ENCODE measurements around the gene ZNF71.
"Not testable (repeated sequence)": the region's sequence is repeated elsewhere in the genome, so short reads cannot be mapped to it uniquely, and the experiment has no call there.

The ZNF71 gene

DNA sequence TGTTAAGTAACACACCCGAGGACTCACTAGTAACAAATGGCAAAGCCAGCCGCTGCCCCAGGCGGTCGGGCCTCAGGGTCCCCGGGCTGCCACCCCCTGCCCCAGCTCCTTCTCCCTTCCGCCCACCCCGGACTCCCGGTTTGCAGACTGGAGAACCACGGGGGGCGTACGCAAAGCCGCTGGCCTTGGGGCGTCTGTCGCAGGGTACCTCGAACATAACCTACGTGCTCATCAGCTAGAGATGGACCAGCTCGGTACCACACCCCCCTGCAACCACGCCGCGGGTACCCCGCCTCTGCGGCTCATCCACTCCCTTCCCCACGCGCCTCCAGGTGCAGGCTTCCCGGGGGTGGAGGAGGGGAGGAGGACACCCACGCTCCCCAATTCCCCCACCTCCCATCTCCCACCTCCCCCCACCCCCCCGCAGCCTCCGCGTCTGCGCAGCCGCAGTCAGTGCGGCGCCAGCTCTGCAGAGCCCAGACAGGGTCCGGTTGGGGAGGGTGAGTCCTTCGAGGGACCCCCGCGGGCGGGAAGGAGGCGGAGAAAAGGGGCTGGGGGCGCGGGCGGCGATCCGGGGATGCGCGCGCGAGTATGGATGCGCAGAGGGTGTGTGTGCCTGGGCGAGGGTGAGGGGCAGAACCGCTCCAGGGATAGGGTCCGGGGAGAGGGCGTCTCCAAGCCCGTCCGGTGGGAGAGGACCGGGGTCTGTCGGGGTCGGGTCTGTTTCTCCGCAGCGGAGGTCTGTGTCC is 47.8 kb downstream of the ZNF71 start, which contains the start of gene SMIM17:
TSS of gene SMIM17 (plus strand) at position 449 of the 749 bp plus-strand sequence. CDS start 2,509 bp downstream, outside the sequence.
- no peak within 1 kb of the TSS for H3K9ac ChIP-seq (ENCODE audit: low read depth, low read length)
- no peaks in the 10 kb centered on the region for H3K36me3 ChIP-seq (ENCODE audit: insufficient read depth, low read length)
- no peaks in the 10 kb centered on the region for H3K4me1 ChIP-seq (ENCODE audit: insufficient read depth, low read length)
- H3K9me3 ChIP-seq (ENCODE audit: control insufficient read depth, insufficient read depth, low read length) = no peaks in the 10 kb centered on the region

DNA sequence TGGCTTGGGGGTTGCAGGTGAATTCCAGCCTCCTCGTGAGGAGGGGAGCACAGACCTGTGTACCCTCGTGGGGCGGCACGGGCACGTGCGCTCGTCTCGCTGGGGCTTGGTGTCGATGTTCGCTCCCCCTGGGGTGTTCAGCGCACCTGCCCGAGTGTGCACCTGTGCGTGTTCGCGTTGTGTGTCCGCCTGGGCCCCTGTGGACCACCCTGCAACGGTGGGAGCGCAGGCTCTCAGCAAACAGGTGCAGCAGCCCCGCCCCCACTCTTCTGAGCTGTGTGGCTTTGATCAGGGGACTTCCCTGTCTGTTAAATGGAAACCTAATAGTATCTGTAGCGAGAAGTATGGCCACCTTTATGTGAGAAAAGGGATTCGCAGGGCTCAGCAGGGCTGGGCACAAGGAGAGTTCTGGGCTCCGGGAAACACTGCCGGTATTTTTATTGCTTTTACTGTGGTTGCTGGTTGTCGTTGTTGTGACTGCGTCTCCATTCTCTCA is 48.4 kb downstream of the ZNF71 start:
- H3K36me3 ChIP-seq (ENCODE audit: insufficient read depth, low read length) = no peaks in the 10 kb centered on the region
- no peaks in the 10 kb centered on the region for H3K4me1 ChIP-seq (ENCODE audit: insufficient read depth, low read length)
- H3K9ac ChIP-seq (ENCODE audit: low read depth, low read length) = no peak overlapping the region
- no peaks in the 10 kb centered on the region for H3K9me3 ChIP-seq (ENCODE audit: control insufficient read depth, insufficient read depth, low read length)

DNA sequence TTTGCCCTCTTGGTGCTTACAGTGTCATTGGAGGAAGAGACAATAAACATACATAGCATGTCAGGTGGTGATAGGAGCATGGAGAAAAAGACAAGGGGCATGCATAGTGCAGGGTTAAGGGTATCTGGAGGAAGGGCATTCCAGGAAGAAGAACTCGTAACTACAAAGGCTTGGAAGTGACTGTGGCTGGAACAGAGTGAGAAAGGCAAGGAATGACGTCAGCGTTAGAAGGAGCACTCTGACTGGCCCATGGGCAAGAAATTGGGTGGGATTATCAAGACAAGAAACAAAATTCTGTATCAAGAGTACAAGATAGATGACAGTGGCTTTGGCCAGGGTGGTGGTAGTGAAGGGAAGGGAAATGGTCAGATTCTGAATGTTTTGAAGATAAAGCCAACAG is 59.0 kb downstream of the ZNF71 start:
- H3K9me3 ChIP-seq (ENCODE audit: control insufficient read depth, insufficient read depth, low read length) = no peaks in the 10 kb centered on the region

DNA sequence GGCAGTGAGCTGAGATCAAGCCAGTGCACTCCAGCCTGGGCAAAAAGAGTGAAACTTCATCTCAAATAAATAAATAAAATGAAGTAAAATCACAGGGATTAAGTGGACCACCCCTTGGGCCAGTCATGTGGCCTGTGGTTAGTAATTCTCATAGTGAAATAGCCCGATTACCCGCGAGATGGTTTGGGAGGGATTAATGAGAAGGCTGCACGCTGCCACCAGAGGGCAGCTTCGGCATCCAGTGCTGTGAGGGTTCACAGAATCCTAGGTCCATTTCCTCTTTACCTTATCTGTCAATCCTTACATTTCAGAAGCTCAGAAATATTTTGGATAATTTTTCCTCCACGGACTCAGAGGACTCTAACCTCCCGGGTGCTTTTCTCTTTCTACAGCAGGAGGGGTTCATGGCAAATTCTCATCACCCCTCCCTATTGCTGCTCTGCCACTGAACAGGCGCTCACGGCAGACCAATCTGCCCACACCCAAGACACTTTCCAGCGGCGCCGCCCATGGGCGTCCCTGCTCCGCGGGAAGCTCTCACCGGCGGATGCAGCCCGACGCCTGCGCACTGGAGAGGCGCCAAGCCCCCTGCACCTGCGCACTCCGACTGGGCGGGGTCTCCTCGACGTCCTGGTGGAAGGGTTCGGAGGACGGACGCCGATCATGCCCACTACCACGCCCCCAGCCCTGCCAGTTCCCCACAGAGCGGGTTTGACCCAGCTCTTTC is 65.4 kb downstream of the ZNF71 start:
- Histone ChIP-seq H3K4me1 (ENCODE audit: insufficient read depth, low read length) (no peaks in the 10 kb centered on the region), H3K9ac (ENCODE audit: low read depth, low read length) (no peak overlapping the region), H3K36me3 (ENCODE audit: insufficient read depth, low read length) (no peaks in the 10 kb centered on the region), H3K9me3 (ENCODE audit: control insufficient read depth, insufficient read depth, low read length) (no peaks in the 10 kb centered on the region)

More for the DNA sequence above, 59.0 kb downstream of the ZNF71 start:
- H3K9ac ChIP-seq (ENCODE audit: low read depth, low read length) = no peak overlapping the region
- no peaks in the 10 kb centered on the region for H3K4me1 ChIP-seq (ENCODE audit: insufficient read depth, low read length)
- H3K36me3 ChIP-seq (ENCODE audit: insufficient read depth, low read length) = no peaks in the 10 kb centered on the region

DNA sequence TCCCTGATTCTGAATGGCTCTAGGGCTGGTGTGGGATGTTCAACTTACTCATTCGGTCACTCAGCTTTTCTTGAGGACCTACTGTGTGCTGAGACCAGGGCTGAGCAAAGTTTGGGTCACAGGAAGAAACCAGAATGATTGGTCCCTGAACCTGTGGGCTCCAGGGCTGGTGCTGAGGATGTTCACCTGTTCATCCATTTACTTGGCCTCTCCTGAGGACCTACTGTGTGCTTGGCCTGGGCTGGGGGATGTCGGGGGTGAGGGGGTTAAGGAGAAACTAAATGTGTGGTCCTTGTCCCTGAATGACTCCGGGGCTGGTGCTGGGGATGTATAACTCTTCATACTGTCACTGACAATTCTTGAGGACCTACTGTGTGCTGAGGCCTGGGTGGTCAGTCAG is 66.1 kb downstream of the ZNF71 start:
- H3K4me1 ChIP-seq (ENCODE audit: insufficient read depth, low read length) = no peaks in the 10 kb centered on the region
- no peaks in the 10 kb centered on the region for H3K36me3 ChIP-seq (ENCODE audit: insufficient read depth, low read length)
- H3K9ac ChIP-seq (ENCODE audit: low read depth, low read length) = no peak overlapping the region
- H3K9me3 ChIP-seq (ENCODE audit: control insufficient read depth, insufficient read depth, low read length) = no peaks in the 10 kb centered on the region

DNA sequence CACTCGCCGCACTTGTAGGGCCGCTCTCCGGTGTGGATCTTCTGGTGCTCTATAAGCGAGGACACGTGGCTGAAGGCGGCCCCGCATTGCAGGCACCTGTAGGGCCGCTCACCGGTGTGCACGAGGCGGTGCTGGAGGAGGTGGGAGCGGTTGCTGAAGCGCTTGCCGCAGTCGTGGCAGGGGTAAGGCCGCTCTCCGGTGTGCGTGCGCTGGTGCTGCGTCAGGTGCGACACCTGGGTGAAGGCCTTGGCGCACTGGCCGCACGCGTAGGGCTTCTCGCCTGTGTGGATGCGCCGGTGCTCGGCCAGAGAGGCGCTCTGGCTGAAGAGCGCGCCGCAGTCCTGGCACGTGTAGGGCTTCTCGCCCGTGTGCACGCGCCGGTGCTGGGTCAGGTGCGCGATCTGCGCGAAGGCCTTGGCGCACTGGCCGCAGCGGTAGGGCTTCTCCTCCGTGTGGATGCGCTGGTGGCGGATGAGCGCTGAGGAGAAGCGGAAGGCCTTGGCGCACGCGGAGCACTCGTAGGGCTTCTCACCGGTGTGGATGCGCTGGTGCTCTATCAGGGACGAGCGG is 68.9 kb downstream of the ZNF71 start:
- H3K9me3 ChIP-seq (ENCODE audit: control insufficient read depth, insufficient read depth, low read length) = no peaks in the 10 kb centered on the region

DNA sequence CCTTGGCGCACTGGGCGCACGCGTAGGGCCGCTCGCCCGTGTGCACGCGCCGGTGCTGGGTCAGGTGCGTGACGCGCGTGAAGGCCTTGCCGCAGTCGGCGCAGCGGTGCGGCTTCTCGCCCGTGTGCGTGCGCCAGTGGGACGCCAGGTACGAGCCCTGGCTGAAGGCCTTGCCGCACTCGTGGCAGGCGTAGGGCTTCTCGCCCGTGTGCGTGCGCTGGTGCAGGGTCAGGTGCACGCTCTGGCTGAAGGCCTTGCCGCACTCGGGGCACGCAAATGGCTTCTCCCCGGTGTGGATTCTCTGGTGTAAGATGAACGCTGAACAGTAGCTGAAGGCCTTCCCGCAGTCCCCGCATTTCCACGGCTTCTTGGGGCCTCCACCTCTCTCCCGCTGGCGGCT is 69.4 kb downstream of the ZNF71 start:
- Histone ChIP-seq H3K4me1 (ENCODE audit: insufficient read depth, low read length) (no peaks in the 10 kb centered on the region), H3K9ac (ENCODE audit: low read depth, low read length) (no peak overlapping the region), H3K9me3 (ENCODE audit: control insufficient read depth, insufficient read depth, low read length) (no peaks in the 10 kb centered on the region), H3K36me3 (ENCODE audit: insufficient read depth, low read length) (no peaks in the 10 kb centered on the region)

More for the DNA sequence above, 68.9 kb downstream of the ZNF71 start:
- Histone ChIP-seq H3K4me1 (ENCODE audit: insufficient read depth, low read length) (no peaks in the 10 kb centered on the region), H3K9ac (ENCODE audit: low read depth, low read length) (no peak overlapping the region), H3K36me3 (ENCODE audit: insufficient read depth, low read length) (no peaks in the 10 kb centered on the region)

DNA sequence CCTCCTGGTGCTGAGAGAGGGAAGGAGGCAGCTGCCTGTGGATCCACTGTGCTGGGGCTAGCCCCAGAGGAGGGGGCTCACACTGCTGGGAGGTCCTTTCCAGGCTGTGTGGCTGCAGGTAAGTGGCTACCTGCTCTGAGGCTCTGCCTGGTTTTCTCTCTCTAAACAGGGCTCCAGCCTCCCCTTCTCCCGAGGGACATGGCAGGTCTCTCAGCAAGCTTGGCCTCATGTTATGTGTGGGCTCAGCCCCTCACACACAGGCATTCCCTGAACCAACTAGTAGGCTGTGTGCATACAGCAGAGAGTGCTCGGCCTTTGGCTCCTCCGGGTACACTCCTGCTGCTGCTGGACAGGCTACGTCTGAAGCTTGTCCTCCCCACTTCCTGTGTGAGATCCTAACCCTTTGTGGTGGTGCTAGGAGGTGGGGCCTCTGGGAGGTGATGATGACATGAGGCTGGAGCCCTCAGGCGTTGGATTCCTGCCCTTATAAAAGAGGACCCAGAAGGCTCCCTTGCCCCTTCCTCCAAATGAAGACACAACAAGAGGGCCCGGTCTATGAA is 72.3 kb downstream of the ZNF71 start:
- Histone ChIP-seq H3K36me3 (ENCODE audit: insufficient read depth, low read length) (no peaks in the 10 kb centered on the region), H3K4me1 (ENCODE audit: insufficient read depth, low read length) (no peaks in the 10 kb centered on the region), H3K9me3 (ENCODE audit: control insufficient read depth, insufficient read depth, low read length) (no peaks in the 10 kb centered on the region), H3K9ac (ENCODE audit: low read depth, low read length) (no peak overlapping the region)

DNA sequence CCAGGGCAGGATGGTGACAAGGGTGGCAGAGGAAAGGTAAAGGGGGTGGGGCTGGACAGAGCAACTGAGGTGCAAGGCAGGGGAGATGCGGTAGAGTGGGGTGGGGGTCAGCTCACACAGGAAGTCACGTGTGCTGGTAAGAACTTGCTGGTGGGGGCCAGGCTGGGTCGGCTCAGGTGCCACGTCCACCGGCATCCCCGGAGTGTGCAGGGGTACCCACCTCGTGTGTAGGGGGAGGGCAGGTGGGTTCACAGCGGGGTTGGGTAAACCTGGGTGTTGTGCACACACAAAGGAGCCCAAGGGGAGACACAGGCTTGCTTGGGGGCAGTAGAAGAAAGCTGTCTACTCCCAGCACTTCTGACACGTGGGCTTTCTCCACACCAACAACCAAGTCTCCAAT is 73.6 kb downstream of the ZNF71 start:
- H3K9me3 ChIP-seq (ENCODE audit: control insufficient read depth, insufficient read depth, low read length) = no peaks in the 10 kb centered on the region

DNA sequence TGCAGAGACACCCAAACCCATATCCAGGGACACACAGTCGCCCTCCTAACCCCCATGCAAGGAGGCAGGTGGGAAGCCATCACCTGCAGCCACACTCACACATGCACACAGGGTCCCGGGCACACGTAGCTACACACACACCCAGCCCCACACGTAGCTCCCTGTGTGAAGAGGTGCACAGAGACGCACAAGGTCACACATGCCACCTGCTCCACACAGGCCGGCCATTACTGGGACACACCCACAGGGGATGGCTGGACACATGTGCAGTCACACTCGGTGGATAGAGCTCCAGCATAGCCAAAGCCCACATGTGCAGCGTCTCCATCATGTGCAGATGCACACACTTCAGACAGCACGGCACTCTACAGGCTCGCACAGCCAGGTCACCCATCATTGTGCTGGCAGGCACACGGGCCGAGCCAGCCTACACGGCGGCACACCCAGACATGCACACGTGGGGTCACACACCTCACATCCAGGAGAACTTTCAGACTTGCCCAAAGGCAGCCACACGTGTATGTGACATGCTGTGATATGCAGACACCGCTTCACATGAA is 75.4 kb downstream of the ZNF71 start:
- Histone ChIP-seq H3K9ac (ENCODE audit: low read depth, low read length) (no peak overlapping the region), H3K9me3 (ENCODE audit: control insufficient read depth, insufficient read depth, low read length) (no peaks in the 10 kb centered on the region), H3K4me1 (ENCODE audit: insufficient read depth, low read length) (no peaks in the 10 kb centered on the region), H3K36me3 (ENCODE audit: insufficient read depth, low read length) (no peaks in the 10 kb centered on the region)

More for the DNA sequence above, 73.6 kb downstream of the ZNF71 start:
- Histone ChIP-seq H3K36me3 (ENCODE audit: insufficient read depth, low read length) (no peaks in the 10 kb centered on the region), H3K4me1 (ENCODE audit: insufficient read depth, low read length) (no peaks in the 10 kb centered on the region), H3K9ac (ENCODE audit: low read depth, low read length) (no peak overlapping the region)

DNA sequence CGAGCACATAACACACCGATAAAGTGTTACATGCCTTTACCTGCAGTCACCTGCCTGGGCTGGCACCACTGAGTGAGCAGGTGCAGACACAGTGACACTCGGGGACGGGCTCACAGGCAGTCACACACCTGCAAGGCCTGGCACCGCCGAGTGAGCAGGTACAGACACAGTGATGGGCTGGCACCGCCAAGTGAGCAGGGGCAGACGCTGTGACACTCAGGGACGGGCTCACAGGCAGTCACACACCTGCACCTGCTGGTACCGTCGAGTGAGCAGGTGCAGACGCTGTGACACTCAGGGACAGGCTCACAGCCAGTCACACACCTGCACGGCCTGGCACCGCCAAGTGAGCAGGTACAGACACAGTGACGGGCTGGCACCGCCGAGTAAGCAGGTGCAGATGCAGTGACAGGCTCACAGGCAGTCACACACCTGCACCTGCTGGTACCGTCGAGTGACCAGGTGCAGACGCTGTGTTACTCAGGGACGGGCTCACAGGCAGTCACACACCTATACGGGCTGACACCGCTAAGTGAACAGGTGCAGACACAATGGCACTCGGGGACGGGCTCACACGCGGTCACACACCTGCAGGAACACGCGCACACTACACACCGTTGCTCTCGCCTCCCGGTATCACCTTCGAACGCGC is 76.0 kb downstream of the ZNF71 start:
- no peaks in the 10 kb centered on the region for H3K36me3 ChIP-seq (ENCODE audit: insufficient read depth, low read length)
- peak overlapping the region; percentile 46; the same call in 1 of the 2 replicates for H3K9ac ChIP-seq (ENCODE audit: low read depth, low read length)
- H3K4me1 ChIP-seq (ENCODE audit: insufficient read depth, low read length) = no peaks in the 10 kb centered on the region
- H3K9me3 ChIP-seq (ENCODE audit: control insufficient read depth, insufficient read depth, low read length) = no peaks in the 10 kb centered on the region

DNA sequence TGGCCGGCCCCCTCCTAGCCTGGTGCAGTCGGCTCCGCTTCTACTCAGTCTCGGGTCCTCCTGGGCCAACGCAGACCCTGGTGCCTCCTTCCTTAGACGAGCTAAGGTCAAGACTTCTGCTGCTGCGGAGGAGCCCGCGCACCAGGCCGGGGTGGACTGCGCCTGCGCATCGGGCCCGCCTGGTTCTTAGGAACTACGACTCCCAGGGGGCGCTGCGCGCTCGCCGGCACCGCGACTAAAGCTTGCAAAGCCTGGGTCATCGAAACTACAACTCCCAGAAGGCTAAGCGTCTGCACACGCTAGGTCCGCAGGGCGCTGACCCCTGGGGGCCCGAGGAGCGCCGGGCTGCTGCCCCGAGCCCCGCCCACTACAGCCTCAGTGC is 76.5 kb downstream of the ZNF71 start, which contains the start of gene ZNF835:
TSS of gene ZNF835 (minus strand) at position 145 of the 382 bp plus-strand sequence. CDS start 6,559 bp downstream, outside the sequence.
- Histone ChIP-seq H3K9ac (ENCODE audit: low read depth, low read length) (peak within 1 kb of the TSS; percentile 46; the same call in 1 of the 2 replicates), H3K9me3 (ENCODE audit: control insufficient read depth, insufficient read depth, low read length) (no peaks in the 10 kb centered on the region), H3K36me3 (ENCODE audit: insufficient read depth, low read length) (no peaks in the 10 kb centered on the region), H3K4me1 (ENCODE audit: insufficient read depth, low read length) (no peaks in the 10 kb centered on the region)

DNA sequence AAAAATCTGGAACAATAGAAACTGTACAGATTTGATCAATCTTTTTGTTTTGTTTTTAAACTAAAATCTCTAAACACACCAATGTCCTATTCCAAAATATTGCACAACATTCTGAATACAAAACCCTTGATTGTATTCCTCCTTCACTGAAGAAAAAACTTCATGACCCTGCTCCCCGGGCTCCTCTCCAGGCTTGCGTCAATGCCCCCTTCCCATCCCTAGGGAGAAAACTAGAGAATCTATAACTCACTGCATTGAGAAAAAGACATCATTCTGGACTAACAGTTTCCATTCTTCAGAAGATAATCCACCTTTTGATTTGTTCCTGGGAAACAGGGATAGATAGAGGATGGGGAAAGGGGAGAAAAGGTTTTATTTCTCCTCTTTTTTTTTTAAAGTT is 77.5 kb downstream of the ZNF71 start:
- H3K9ac ChIP-seq (ENCODE audit: low read depth, low read length); H3K4me1 ChIP-seq (ENCODE audit: insufficient read depth, low read length); H3K36me3 ChIP-seq (ENCODE audit: insufficient read depth, low read length); H3K9me3 ChIP-seq (ENCODE audit: control insufficient read depth, insufficient read depth, low read length): not testable (repeated sequence)
